HG03457 (cell line): ENCODE data around the gene FHIP1A.
A peak's percentile ranks its signal among the peaks of the same experiment; 100 is the strongest.
"Not testable (repeated sequence)": the region's sequence is repeated elsewhere in the genome, so short reads cannot be mapped to it uniquely, and the experiment has no call there.

Source experiments
- ATAC-seq: cut with Tn5 transposase; IDR thresholded peaks from one replicate; pipeline ENCODE4 v1.9.1; 2021; ENCODE audit warnings: moderate number of reproducible peaks; ENCODE audit not compliant: unreplicated experiment

Gene FHIP1A

GRCh38 chr4:151408630-151409469 lies at the start of gene FHIP1A:
FHIP1A (plus strand) TSS chr4:151409176; CDS start chr4:151566260, 157,084 bp downstream.
- ATAC-seq: peak; percentile 70

GRCh38 chr4:151359576-151359975 lies 49.4 kb upstream of the FHIP1A start:
- no peak for ATAC-seq

GRCh38 chr4:151361126-151361525 lies 47.9 kb upstream of the FHIP1A start:
- ATAC-seq: no peak

GRCh38 chr4:151361966-151362365 lies 47.0 kb upstream of the FHIP1A start:
- ATAC-seq: no peak

- peak; percentile 94 for ATAC-seq
These were observed 46.4 kb upstream of the FHIP1A start for GRCh38 chr4:151362404-151363164.

GRCh38 chr4:151376540-151376939 lies 32.4 kb upstream of the FHIP1A start:
- ATAC-seq: no peak

GRCh38 chr4:151389311-151389710 lies 19.7 kb upstream of the FHIP1A start:
- no peak for ATAC-seq

GRCh38 chr4:151389799-151390198 lies 19.2 kb upstream of the FHIP1A start:
- ATAC-seq: not testable (repeated sequence)

GRCh38 chr4:151395873-151396272 lies 13.1 kb upstream of the FHIP1A start:
- no peak for ATAC-seq

- no peak for ATAC-seq
These were observed 8.6 kb upstream of the FHIP1A start for GRCh38 chr4:151400343-151400742.

- no peak for ATAC-seq
These were observed 7.2 kb upstream of the FHIP1A start for GRCh38 chr4:151401739-151402138.

GRCh38 chr4:151402145-151402865 lies 6.7 kb upstream of the FHIP1A start:
- ATAC-seq: no peak

GRCh38 chr4:151403656-151404055 lies 5.3 kb upstream of the FHIP1A start:
- no peak for ATAC-seq

GRCh38 chr4:151404802-151405201 lies 4.2 kb upstream of the FHIP1A start:
- not testable (repeated sequence) for ATAC-seq

GRCh38 chr4:151407018-151407417 lies 2.0 kb upstream of the FHIP1A start:
- no peak for ATAC-seq

- ATAC-seq: peak; percentile 84
These were observed 1.3 kb upstream of the FHIP1A start for GRCh38 chr4:151407466-151408379.

GRCh38 chr4:151408380-151408629 lies 671 bp upstream of the FHIP1A start:
- no peak for ATAC-seq

- no peak for ATAC-seq
These were observed 716 bp downstream of the FHIP1A start for GRCh38 chr4:151409470-151410313.

GRCh38 chr4:151415978-151416377 lies 7.0 kb downstream of the FHIP1A start:
- ATAC-seq: no peak

GRCh38 chr4:151417164-151417571 lies 8.2 kb downstream of the FHIP1A start:
- no peak for ATAC-seq
